MM.1S (cell line): Measurements from ENCODE around the gene GFOD2.

ENCODE experiments used
- DNase-seq: peaks from one replicate; pipeline ENCODE4 v3.0.0-alpha.2; 2015
- H2AFZ ChIP-seq: fragments of 300-600 bp; sonication (generic); 2 replicates; pipeline ENCODE4 v1.6.0; 2016; ENCODE audit warnings: antibody characterized with exemption, low read length
- H3F3A ChIP-seq: fragments of 300-600 bp; sonication (generic); 2 replicates; pipeline ENCODE4 v1.6.1; 2016; ENCODE audit warnings: mild to moderate bottlenecking, antibody characterized with exemption, low read length, moderate library complexity, mixed read lengths; ENCODE audit not compliant: insufficient read depth
- H3K27ac ChIP-seq: fragments of 300-600 bp; sonication (generic); 2 replicates; pipeline ENCODE4 v1.5.1; 2016; ENCODE audit warnings: mild to moderate bottlenecking, low read length
- H3K27me3 ChIP-seq: fragments of 300-600 bp; sonication (generic); replicated peaks from 2 replicates; pipeline ENCODE4 v1.6.0; 2016; ENCODE audit warnings: low read length; ENCODE audit not compliant: insufficient read depth
- H3K36me3 ChIP-seq: fragments of 300-600 bp; sonication (generic); replicated peaks from 2 replicates; pipeline ENCODE4 v1.6.1; 2016; ENCODE audit warnings: mild to moderate bottlenecking, low read length, mixed read lengths; ENCODE audit not compliant: insufficient read depth
- H3K4me1 ChIP-seq: fragments of 300-600 bp; sonication (generic); 2 replicates; pipeline ENCODE4 v1.6.1; 2016; ENCODE audit warnings: low read length, mixed read lengths
- H3K4me2 ChIP-seq: fragments of 300-600 bp; sonication (generic); 2 replicates; pipeline ENCODE4 v1.6.0; 2016; ENCODE audit warnings: low read depth, low read length
- H3K4me3 ChIP-seq: fragments of 300-600 bp; sonication (generic); 2 replicates; pipeline ENCODE4 v1.5.1; 2016; ENCODE audit warnings: low read length, mixed read lengths
- H3K79me2 ChIP-seq: fragments of 300-600 bp; sonication (generic); 2 replicates; pipeline ENCODE4 v1.6.1; 2016; ENCODE audit warnings: mixed run types, low read length, mixed read lengths
- H3K9ac ChIP-seq: fragments of 300-600 bp; sonication (generic); 2 replicates; pipeline ENCODE4 v1.6.1; 2016; ENCODE audit warnings: low read length, mixed read lengths
- H3K9me2 ChIP-seq: fragments of 300-600 bp; sonication (generic); replicated peaks from 2 replicates; pipeline ENCODE4 v1.6.1; 2016; ENCODE audit warnings: mild to moderate bottlenecking, low read length, mixed read lengths; ENCODE audit not compliant: insufficient read depth
- H3K9me3 ChIP-seq: fragments of 300-600 bp; sonication (generic); replicated peaks from 2 replicates; pipeline ENCODE4 v1.6.1; 2016; ENCODE audit warnings: mild to moderate bottlenecking, low read length, mixed read lengths; ENCODE audit not compliant: insufficient read depth
- H4K20me1 ChIP-seq: fragments of 300-600 bp; sonication (generic); 2 replicates; pipeline ENCODE4 v1.6.1; 2016; ENCODE audit warnings: mild to moderate bottlenecking, low read length, moderate library complexity, mixed read lengths; ENCODE audit not compliant: insufficient read depth
- CTCF ChIP-seq: fragments of 300-600 bp; sonication (generic); IDR thresholded peaks from 2 replicates; pipeline ENCODE4 v1.5.1; 2016; ENCODE audit warnings: antibody characterized with exemption, low read length, mixed read lengths
- EZH2 ChIP-seq: fragments of 300-600 bp; sonication (generic); optimal IDR thresholded peaks from 2 replicates; pipeline ENCODE3; 2017; ENCODE audit warnings: low read depth, mild to moderate bottlenecking, antibody characterized with exemption, low read length, mixed read lengths
- EZH2phosphoT487 ChIP-seq: fragments of 300-600 bp; sonication (generic); IDR thresholded peaks from 2 replicates; pipeline ENCODE4 v1.6.1; 2018; ENCODE audit warnings: antibody characterized with exemption, low read length

Gene GFOD2

GRCh38 chr16:67702130-67702529 lies 17.0 kb downstream of the GFOD2 start:
- H3K36me3 ChIP-seq = no peaks in the 10 kb centered on the region; the same call in 1 of the 2 replicates
- no peak overlapping the region for H3K27ac ChIP-seq
- H2AFZ ChIP-seq = no peak overlapping the region
- no peak for DNase-seq
- H4K20me1 ChIP-seq = no peaks in the 10 kb centered on the region
- no peak for TF ChIP-seq CTCF
- no peak for TF ChIP-seq EZH2
- no peak for TF ChIP-seq EZH2phosphoT487
- no peaks in the 10 kb centered on the region for H3K4me1 ChIP-seq
- H3K9me3 ChIP-seq = no peaks in the 10 kb centered on the region
- H3K9ac ChIP-seq = no peak overlapping the region
- peaks cover 16% of the 10 kb centered on the region for H3K79me2 ChIP-seq
- no peak overlapping the region for H3K4me2 ChIP-seq
- H3K9me2 ChIP-seq = no peaks in the 10 kb centered on the region
- H3K27me3 ChIP-seq = no peaks in the 10 kb centered on the region
- H3F3A ChIP-seq = no peaks in the 10 kb centered on the region
- H3K4me3 ChIP-seq = no peak overlapping the region

- no peak for DNase-seq
- H4K20me1 ChIP-seq = no peaks in the 10 kb centered on the region
- no peak overlapping the region for H3K4me2 ChIP-seq
- no peaks in the 10 kb centered on the region for H3F3A ChIP-seq
- H3K9ac ChIP-seq = no peak overlapping the region
- H3K36me3 ChIP-seq = no peaks in the 10 kb centered on the region; the same call in 1 of the 2 replicates
- no peak overlapping the region for H2AFZ ChIP-seq
- TF ChIP-seq EZH2 (no peak), CTCF (no peak)
- peaks cover 12% of the 10 kb centered on the region for H3K79me2 ChIP-seq
- no peak overlapping the region for H3K27ac ChIP-seq
- H3K9me3 ChIP-seq = no peaks in the 10 kb centered on the region
- no peaks in the 10 kb centered on the region for H3K27me3 ChIP-seq
- H3K4me1 ChIP-seq = no peaks in the 10 kb centered on the region
- no peak overlapping the region for H3K4me3 ChIP-seq
- H3K9me2 ChIP-seq = no peaks in the 10 kb centered on the region
Observed at GRCh38 chr16:67701420-67701819, 17.7 kb downstream of the GFOD2 start.

- Histone ChIP-seq H3F3A (no peaks in the 10 kb centered on the region), H3K36me3 (no peaks in the 10 kb centered on the region), H3K79me2 (peaks cover under 1% of the 10 kb centered on the region), H3K4me2 (no peak overlapping the region), H3K27me3 (no peaks in the 10 kb centered on the region), H2AFZ (no peak overlapping the region), H3K9me2 (no peaks in the 10 kb centered on the region), H3K27ac (no peak overlapping the region), H3K4me3 (no peak overlapping the region), H4K20me1 (no peaks in the 10 kb centered on the region), H3K4me1 (no peaks in the 10 kb centered on the region), H3K9ac (no peak overlapping the region), H3K9me3 (no peaks in the 10 kb centered on the region)
- DNase-seq = no peak
- TF ChIP-seq EZH2 (no peak), EZH2phosphoT487 (no peak), CTCF (no peak)
Observed at GRCh38 chr16:67699265-67699664, 19.9 kb downstream of the GFOD2 start.
